Adrenal gland (tissue), 5 donors: Measurements from ENCODE around the gene MINDY4.

Experiments used
- POLR2A ChIP-seq, 2 donors: fragments of 450-650 bp; IDR thresholded peaks; one replicate each; pipeline ENCODE4 v1.6.1; 2017; ENCODE audit warnings: antibody characterized with exemption in 2 of 2, mild to moderate bottlenecking in 2 of 2, moderate library complexity in 1 of 2
- TF ChIP-seq, protein P1 (sequence below), 6 experiments: fragments of 450-650 bp in 4 of 6; fragments of 200-600 bp in 2 of 6; sonication (generic) in 1 of 6; IDR thresholded peaks; 1 replicate in 5 of 6; 2 replicates in 1 of 6; pipeline versions ENCODE4 v1.5.1 to v1.8.0; 2016 to 2021; ENCODE audit warnings: antibody characterized with exemption in 6 of 6, mild to moderate bottlenecking in 2 of 6, moderate library complexity in 1 of 6
- donor health status: DM: no; HTN: no; CAD: no.

DNA sequence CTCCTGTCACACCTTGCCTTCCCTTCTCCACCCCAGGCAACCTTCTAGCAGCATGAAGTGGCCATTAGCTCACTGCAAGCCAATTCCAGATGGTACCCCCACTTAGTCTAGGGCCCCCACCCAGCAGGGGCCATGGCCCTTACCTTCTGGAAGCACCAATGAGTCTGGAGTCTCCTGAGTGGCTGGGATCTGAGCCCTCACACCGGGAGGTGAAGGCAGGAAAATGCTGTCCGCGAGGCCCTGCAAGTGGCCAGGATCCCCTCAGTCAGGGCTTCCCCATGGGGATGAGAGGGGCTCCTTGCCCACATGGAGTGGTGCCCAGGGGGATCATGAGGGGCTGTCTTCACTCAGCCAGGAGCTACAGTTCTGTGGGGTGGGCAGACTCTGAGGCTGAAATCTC, 145.0 kb downstream of the MINDY4 start:
- TF ChIP-seq, protein P1, sequence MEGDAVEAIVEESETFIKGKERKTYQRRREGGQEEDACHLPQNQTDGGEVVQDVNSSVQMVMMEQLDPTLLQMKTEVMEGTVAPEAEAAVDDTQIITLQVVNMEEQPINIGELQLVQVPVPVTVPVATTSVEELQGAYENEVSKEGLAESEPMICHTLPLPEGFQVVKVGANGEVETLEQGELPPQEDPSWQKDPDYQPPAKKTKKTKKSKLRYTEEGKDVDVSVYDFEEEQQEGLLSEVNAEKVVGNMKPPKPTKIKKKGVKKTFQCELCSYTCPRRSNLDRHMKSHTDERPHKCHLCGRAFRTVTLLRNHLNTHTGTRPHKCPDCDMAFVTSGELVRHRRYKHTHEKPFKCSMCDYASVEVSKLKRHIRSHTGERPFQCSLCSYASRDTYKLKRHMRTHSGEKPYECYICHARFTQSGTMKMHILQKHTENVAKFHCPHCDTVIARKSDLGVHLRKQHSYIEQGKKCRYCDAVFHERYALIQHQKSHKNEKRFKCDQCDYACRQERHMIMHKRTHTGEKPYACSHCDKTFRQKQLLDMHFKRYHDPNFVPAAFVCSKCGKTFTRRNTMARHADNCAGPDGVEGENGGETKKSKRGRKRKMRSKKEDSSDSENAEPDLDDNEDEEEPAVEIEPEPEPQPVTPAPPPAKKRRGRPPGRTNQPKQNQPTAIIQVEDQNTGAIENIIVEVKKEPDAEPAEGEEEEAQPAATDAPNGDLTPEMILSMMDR (IDR thresholded peaks at IDR 0.05) = no peak
- no peak for TF ChIP-seq POLR2A (IDR thresholded peaks at IDR 0.05)
